NCI-H748 (cell line): ENCODE results near the gene NR2F2.
"Not testable (repeated sequence)": the region's sequence is repeated elsewhere in the genome, so short reads cannot be mapped to it uniquely, and the experiment has no call there.

Source experiments
- DNase-seq: peaks from one replicate; lab custom pipeline; 2025; ENCODE audit not compliant: unreplicated experiment; lab: John Stamatoyannopoulos, UW

NR2F2 gene

GRCh38 chr15:96365781-96366525 is 35.5 kb downstream of the NR2F2 start:
- DNase-seq = no peak

GRCh38 chr15:96366526-96366877 is 36.0 kb downstream of the NR2F2 start:
- no peak for DNase-seq

GRCh38 chr15:96367311-96368200 is 37.1 kb downstream of the NR2F2 start:
- no peak for DNase-seq

GRCh38 chr15:96369351-96369750 is 38.9 kb downstream of the NR2F2 start:
- DNase-seq = no peak

GRCh38 chr15:96369825-96370621 is 39.5 kb downstream of the NR2F2 start:
- DNase-seq = no peak

- DNase-seq = no peak
These were observed 42.1 kb downstream of the NR2F2 start for GRCh38 chr15:96372554-96372953.

- DNase-seq = no peak
These were observed 44.0 kb downstream of the NR2F2 start for GRCh38 chr15:96374499-96374898.

GRCh38 chr15:96379592-96379991 is 49.1 kb downstream of the NR2F2 start:
- DNase-seq = not testable (repeated sequence)

GRCh38 chr15:96381463-96381862 is 51.0 kb downstream of the NR2F2 start:
- DNase-seq = no peak

GRCh38 chr15:96385195-96385594 is 54.7 kb downstream of the NR2F2 start:
- DNase-seq = no peak

GRCh38 chr15:96388673-96389072 is 58.2 kb downstream of the NR2F2 start:
- no peak for DNase-seq
